SK-N-SH treated with all-trans-retinoic acid at 6 μM for 48 hours (cell line): ENCODE results near the gene CXXC5.

Experiments used
- ATAC-seq: fragments of 200-7000 bp; cut with Tn5 transposase; 3 replicates; pipeline ENCODE4 v1.9.1; 2020; ENCODE audit warnings: mild to moderate bottlenecking, moderate library complexity
- ARNTL ChIP-seq: fragments of 450-650 bp; formaldehyde crosslinking; IDR thresholded peaks from 2 replicates; pipeline ENCODE4 v1.5.0; 2020; ENCODE audit warnings: low read depth, mild to moderate bottlenecking, moderate library complexity, borderline replicate concordance
- CSDC2 ChIP-seq: fragments of 250-450 bp; sonication (Bioruptor Pico); IDR thresholded peaks from 2 replicates; pipeline ENCODE4 v1.5.0; 2020; ENCODE audit warnings: mild to moderate bottlenecking, moderate library complexity
- ESRRG ChIP-seq: fragments of 250-450 bp; sonication (Bioruptor Pico); IDR thresholded peaks from 2 replicates; pipeline ENCODE4 v1.6.1; 2021; ENCODE audit warnings: mild to moderate bottlenecking
- GLIS3 ChIP-seq: fragments of 250-450 bp; sonication (Bioruptor Pico); IDR thresholded peaks from 2 replicates; pipeline ENCODE4 v1.5.0; 2020; ENCODE audit warnings: mild to moderate bottlenecking, moderate library complexity
- ISL1 ChIP-seq: fragments of 250-450 bp; sonication (Bioruptor Pico); IDR thresholded peaks from 2 replicates; pipeline ENCODE4 v2.1.2; 2022; ENCODE audit warnings: mild to moderate bottlenecking, moderate library complexity
- OSR1 ChIP-seq: fragments of 250-450 bp; sonication (Bioruptor Pico); IDR thresholded peaks from 2 replicates; pipeline ENCODE4 v1.8.0; 2022; ENCODE audit warnings: moderate library complexity, mild to moderate bottlenecking, inconsistent platforms
- PATZ1 ChIP-seq: fragments of 250-450 bp; sonication (Bioruptor Pico); IDR thresholded peaks from 2 replicates; pipeline ENCODE4 v1.8.0; 2020; ENCODE audit warnings: mild to moderate bottlenecking, moderate library complexity, borderline replicate concordance
- RARB ChIP-seq: fragments of 250-450 bp; sonication (Bioruptor Pico); IDR thresholded peaks from 2 replicates; pipeline ENCODE4 v1.8.0; 2021; ENCODE audit warnings: mild to moderate bottlenecking, moderate library complexity
- SNAI2 ChIP-seq: fragments of 250-450 bp; sonication (Bioruptor Pico); IDR thresholded peaks from 2 replicates; pipeline ENCODE4 v1.5.0; 2020; ENCODE audit warnings: mild to moderate bottlenecking, moderate library complexity
- TOX ChIP-seq: fragments of 250-450 bp; sonication (Bioruptor Pico); IDR thresholded peaks from 2 replicates; pipeline ENCODE4 v1.8.0; 2021; ENCODE audit warnings: mild to moderate bottlenecking, moderate library complexity, borderline replicate concordance
- TSHZ2 ChIP-seq: fragments of 250-450 bp; sonication (Bioruptor Pico); IDR thresholded peaks from 2 replicates; pipeline ENCODE4 v1.5.0; 2020; ENCODE audit warnings: mild to moderate bottlenecking, moderate library complexity
- ZC3H10 ChIP-seq: fragments of 250-450 bp; sonication (Bioruptor Pico); IDR thresholded peaks from 2 replicates; pipeline ENCODE4 v1.5.1; 2021; ENCODE audit warnings: mild to moderate bottlenecking, moderate library complexity
- ZFP3 ChIP-seq: fragments of 250-450 bp; sonication (Bioruptor Pico); IDR thresholded peaks from 2 replicates; pipeline ENCODE4 v1.5.0; 2020; ENCODE audit warnings: mild to moderate bottlenecking, moderate library complexity
- ZFP30 ChIP-seq: fragments of 450-650 bp; formaldehyde crosslinking; IDR thresholded peaks from 2 replicates; pipeline ENCODE4 v1.5.0; 2022; ENCODE audit warnings: mild to moderate bottlenecking, moderate library complexity
- ZNF565 ChIP-seq: fragments of 450-650 bp; formaldehyde crosslinking; conservative IDR thresholded peaks from 2 replicates; pipeline ENCODE4 v1.5.0; 2020; ENCODE audit warnings: low read depth, mild to moderate bottlenecking, moderate library complexity
- ZNF70 ChIP-seq: fragments of 450-650 bp; formaldehyde crosslinking; IDR thresholded peaks from 2 replicates; pipeline ENCODE4 v1.5.0; 2020; ENCODE audit warnings: mild to moderate bottlenecking, moderate library complexity
- ZNF8 ChIP-seq: fragments of 450-650 bp; formaldehyde crosslinking; IDR thresholded peaks from 2 replicates; pipeline ENCODE4 v1.5.0; 2020; ENCODE audit warnings: mild to moderate bottlenecking, moderate library complexity
- TF ChIP-seq, protein P1 (sequence below): fragments of 250-450 bp; sonication (Bioruptor Pico); IDR thresholded peaks from 2 replicates; pipeline ENCODE4 v1.8.0; 2021; ENCODE audit warnings: low read depth, mild to moderate bottlenecking, moderate library complexity, borderline replicate concordance

The CXXC5 gene

DNA sequence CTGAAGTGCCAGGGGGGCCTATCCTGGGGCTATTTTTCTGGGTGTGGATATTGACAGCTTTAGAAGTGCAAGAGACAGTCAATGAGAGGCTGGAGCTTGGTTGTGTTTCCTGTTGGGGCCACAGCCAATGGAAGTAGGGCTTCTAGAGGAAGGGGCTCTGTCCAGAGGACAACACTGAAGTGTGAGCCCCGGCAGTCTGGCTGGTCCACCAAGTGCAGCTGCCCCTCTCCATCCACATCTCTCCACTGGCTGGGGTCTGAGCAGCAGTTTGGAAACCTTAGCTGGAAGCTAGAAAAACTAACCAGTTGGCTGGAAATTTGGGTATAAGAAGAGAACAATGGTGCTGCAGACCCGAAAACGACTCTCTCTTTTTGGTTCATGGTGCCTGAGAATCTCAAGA, 83.1 kb downstream of the CXXC5 start:
- no peak for ATAC-seq
- TF ChIP-seq SNAI2 (CRISPR knock-in tag) (no peak), TSHZ2 (no peak), ZFP30 (CRISPR knock-in tag) (no peak), GLIS3 (CRISPR knock-in tag) (no peak)

- no peak for TF ChIP-seq ZNF8 (CRISPR knock-in tag)
- no peak for TF ChIP-seq CSDC2
- no peak for TF ChIP-seq ARNTL (CRISPR knock-in tag)
- no peak for TF ChIP-seq ZFP3
- no peak for TF ChIP-seq PATZ1 (CRISPR knock-in tag)
- TF ChIP-seq, protein P1, sequence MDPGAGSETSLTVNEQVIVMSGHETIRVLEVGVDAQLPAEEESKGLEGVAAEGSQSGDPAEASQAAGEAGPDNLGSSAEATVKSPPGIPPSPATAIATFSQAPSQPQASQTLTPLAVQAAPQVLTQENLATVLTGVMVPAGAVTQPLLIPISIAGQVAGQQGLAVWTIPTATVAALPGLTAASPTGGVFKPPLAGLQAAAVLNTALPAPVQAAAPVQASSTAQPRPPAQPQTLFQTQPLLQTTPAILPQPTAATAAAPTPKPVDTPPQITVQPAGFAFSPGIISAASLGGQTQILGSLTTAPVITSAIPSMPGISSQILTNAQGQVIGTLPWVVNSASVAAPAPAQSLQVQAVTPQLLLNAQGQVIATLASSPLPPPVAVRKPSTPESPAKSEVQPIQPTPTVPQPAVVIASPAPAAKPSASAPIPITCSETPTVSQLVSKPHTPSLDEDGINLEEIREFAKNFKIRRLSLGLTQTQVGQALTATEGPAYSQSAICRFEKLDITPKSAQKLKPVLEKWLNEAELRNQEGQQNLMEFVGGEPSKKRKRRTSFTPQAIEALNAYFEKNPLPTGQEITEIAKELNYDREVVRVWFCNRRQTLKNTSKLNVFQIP: no peak
- TF ChIP-seq OSR1 (CRISPR knock-in tag): no peak
- no peak for TF ChIP-seq ZNF565
- TF ChIP-seq TOX (CRISPR knock-in tag): no peak
- no peak for TF ChIP-seq RARB
- TF ChIP-seq ISL1: no peak
- no peak for TF ChIP-seq SNAI2 (CRISPR knock-in tag)
- TF ChIP-seq, all 23 proteins: peak for 0
- ATAC-seq: no peak
Observed at GRCh38 chr5:139732019-139732418, 83.9 kb downstream of the CXXC5 start.

GRCh38 chr5:139733010-139733688, 85.0 kb downstream of the CXXC5 start:
- no peak; the same call in 2 of the 3 replicates for ATAC-seq

More at GRCh38 chr5:139733010-139733688, 85.0 kb downstream of the CXXC5 start:
- TF ChIP-seq ZFP30 (CRISPR knock-in tag) (no peak), ZC3H10 (no peak), ESRRG (CRISPR knock-in tag) (no peak), TSHZ2 (no peak), RARB (no peak), ZNF70 (CRISPR knock-in tag) (no peak), ISL1 (no peak), ARNTL (CRISPR knock-in tag) (no peak)
